Measurements from ENCODE around the gene RNASET2. TPM values are rescaled to one million over a fixed set of nuclear protein-coding genes. Genes with fewer than 3 reads are reported as not detected.

Gene RNASET2
- total and polyA plus RNA-seq, 4 donors: 17.7 to 37.2 (median 25.0) TPM

DNA sequence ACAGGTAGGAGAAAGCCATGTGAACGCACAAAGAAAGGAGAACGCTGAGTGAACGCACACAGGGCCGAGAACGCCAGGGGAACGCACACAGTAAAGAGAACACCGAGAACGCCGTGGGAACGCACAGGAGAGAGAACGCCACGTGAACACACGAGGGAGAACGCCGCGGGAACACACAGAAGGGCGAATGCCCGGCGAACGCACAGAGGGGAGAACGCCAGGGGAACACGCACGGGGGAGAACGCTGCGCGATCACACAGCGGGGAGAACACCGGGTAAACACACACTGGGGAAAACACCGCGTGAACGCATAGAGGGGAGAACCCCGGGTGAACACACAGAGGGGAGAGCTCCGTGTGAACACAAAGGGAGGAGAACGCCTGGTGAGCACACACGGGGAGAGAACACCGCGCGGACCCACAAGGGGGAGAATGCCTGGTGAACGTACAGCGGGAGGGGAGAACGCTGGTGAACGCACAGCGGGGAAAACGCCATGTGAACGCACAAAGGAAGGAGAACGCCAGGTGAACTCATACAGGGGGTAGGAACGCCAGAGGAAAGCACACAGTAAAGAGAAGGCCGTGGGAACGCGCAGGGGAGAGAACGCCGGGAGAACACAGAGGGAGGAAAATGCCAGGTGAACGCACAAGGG is 55.3 kb downstream of the RNASET2 start:
- no peak overlapping the region for H3K27ac ChIP-seq (ENCODE audit: low read depth in 1 of 2, low read length in 2 of 2)
- no peak for DNase-seq (ENCODE audit: low spot score)
- WGBS: 96% methylated on average over 53 of the region's 53 CpGs
- no peaks in the 10 kb centered on the region for H3K27me3 ChIP-seq (ENCODE audit: control insufficient read depth in 4 of 4, insufficient read depth in 4 of 4, low read length in 3 of 4)
- TF ChIP-seq FOXA1 (IDR thresholded peaks at IDR 0.05) (no peak), SP1 (IDR thresholded peaks at IDR 0.05) (no peak), TAF1 (conservative IDR thresholded peaks at IDR 0.05) (no peak), GABPA (IDR thresholded peaks at IDR 0.05 in 1 of 2, conservative IDR thresholded peaks at IDR 0.05 in 1 of 2) (no peak), EGR1 (IDR thresholded peaks at IDR 0.05; ENCODE audit: low read depth in 2 of 2) (no peak), FOXA2 (IDR thresholded peaks at IDR 0.05) (no peak), HNF4G (IDR thresholded peaks at IDR 0.05) (no peak), RXRA (IDR thresholded peaks at IDR 0.05) (no peak), RAD21 (IDR thresholded peaks at IDR 0.05) (no peak), HNF4A (conservative IDR thresholded peaks at IDR 0.05) (no peak), YY1 (IDR thresholded peaks at IDR 0.05) (no peak), JUND (IDR thresholded peaks at IDR 0.05) (no peak), NR2F2 (IDR thresholded peaks at IDR 0.05) (no peak)
- TF ChIP-seq, protein P1, sequence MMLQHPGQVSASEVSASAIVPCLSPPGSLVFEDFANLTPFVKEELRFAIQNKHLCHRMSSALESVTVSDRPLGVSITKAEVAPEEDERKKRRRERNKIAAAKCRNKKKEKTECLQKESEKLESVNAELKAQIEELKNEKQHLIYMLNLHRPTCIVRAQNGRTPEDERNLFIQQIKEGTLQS (IDR thresholded peaks at IDR 0.05): no peak
- TF ChIP-seq, protein P2, sequence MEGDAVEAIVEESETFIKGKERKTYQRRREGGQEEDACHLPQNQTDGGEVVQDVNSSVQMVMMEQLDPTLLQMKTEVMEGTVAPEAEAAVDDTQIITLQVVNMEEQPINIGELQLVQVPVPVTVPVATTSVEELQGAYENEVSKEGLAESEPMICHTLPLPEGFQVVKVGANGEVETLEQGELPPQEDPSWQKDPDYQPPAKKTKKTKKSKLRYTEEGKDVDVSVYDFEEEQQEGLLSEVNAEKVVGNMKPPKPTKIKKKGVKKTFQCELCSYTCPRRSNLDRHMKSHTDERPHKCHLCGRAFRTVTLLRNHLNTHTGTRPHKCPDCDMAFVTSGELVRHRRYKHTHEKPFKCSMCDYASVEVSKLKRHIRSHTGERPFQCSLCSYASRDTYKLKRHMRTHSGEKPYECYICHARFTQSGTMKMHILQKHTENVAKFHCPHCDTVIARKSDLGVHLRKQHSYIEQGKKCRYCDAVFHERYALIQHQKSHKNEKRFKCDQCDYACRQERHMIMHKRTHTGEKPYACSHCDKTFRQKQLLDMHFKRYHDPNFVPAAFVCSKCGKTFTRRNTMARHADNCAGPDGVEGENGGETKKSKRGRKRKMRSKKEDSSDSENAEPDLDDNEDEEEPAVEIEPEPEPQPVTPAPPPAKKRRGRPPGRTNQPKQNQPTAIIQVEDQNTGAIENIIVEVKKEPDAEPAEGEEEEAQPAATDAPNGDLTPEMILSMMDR (IDR thresholded peaks at IDR 0.05; ENCODE audit: low read depth, low read length, missing input control): no peak
- TF ChIP-seq, protein P3, sequence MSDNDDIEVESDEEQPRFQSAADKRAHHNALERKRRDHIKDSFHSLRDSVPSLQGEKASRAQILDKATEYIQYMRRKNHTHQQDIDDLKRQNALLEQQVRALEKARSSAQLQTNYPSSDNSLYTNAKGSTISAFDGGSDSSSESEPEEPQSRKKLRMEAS (IDR thresholded peaks at IDR 0.05): no peak
- TF ChIP-seq, protein P4, sequence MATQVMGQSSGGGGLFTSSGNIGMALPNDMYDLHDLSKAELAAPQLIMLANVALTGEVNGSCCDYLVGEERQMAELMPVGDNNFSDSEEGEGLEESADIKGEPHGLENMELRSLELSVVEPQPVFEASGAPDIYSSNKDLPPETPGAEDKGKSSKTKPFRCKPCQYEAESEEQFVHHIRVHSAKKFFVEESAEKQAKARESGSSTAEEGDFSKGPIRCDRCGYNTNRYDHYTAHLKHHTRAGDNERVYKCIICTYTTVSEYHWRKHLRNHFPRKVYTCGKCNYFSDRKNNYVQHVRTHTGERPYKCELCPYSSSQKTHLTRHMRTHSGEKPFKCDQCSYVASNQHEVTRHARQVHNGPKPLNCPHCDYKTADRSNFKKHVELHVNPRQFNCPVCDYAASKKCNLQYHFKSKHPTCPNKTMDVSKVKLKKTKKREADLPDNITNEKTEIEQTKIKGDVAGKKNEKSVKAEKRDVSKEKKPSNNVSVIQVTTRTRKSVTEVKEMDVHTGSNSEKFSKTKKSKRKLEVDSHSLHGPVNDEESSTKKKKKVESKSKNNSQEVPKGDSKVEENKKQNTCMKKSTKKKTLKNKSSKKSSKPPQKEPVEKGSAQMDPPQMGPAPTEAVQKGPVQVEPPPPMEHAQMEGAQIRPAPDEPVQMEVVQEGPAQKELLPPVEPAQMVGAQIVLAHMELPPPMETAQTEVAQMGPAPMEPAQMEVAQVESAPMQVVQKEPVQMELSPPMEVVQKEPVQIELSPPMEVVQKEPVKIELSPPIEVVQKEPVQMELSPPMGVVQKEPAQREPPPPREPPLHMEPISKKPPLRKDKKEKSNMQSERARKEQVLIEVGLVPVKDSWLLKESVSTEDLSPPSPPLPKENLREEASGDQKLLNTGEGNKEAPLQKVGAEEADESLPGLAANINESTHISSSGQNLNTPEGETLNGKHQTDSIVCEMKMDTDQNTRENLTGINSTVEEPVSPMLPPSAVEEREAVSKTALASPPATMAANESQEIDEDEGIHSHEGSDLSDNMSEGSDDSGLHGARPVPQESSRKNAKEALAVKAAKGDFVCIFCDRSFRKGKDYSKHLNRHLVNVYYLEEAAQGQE (IDR thresholded peaks at IDR 0.05): no peak
- peaks cover 0 to 4% (median 2%) of the 10 kb centered on the region in 4 donors for H3K9me3 ChIP-seq (ENCODE audit: control insufficient read depth in 4 of 4, low read length in 3 of 4)
- H3K4me3 ChIP-seq (ENCODE audit: low read depth in 1 of 3, low read length in 3 of 3): no peak overlapping the region
- H3K4me1 ChIP-seq (ENCODE audit: control insufficient read depth in 4 of 4, insufficient read depth in 4 of 4, low read length in 3 of 4): no peaks in the 10 kb centered on the region
- no peak overlapping the region for H3K9ac ChIP-seq (ENCODE audit: low read depth in 1 of 2, low read length in 2 of 2)
- no peaks in the 10 kb centered on the region for H3K36me3 ChIP-seq (ENCODE audit: control insufficient read depth in 4 of 4, insufficient read depth in 3 of 4, low read depth in 1 of 4, low read length in 3 of 4)

DNA sequence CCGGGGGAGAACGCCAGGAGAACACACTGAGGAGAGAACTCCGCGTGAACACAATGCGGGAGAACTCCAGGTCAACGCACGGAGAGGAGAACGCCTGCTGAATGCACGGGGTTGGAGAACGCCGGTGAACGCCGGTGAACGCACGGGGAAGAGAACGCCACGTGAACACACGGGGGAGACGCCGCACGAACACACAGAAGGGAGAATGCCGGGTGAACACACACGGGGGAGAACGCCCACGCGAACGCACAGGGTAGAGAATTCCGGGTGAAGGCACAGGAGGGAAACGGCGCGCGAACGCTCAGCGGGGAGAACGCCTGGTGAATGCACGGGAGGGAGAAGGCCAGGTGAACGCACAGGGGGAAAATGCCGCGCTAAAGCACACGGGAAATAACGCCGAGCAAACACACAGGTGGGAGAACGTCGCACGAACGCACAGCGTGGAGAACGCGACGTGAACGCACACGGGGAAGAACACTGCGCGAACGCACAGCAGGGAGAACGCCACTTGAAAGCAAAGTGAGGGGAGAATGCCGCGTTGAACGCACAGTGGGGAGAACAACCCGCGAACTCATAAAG is 56.1 kb downstream of the RNASET2 start:
- no peak for DNase-seq (ENCODE audit: low spot score)
- H3K9me3 ChIP-seq (ENCODE audit: control insufficient read depth in 4 of 4, low read length in 3 of 4): peaks cover 0 to 4% (median 2%) of the 10 kb centered on the region in 4 donors
- no peak overlapping the region for H3K27ac ChIP-seq (ENCODE audit: low read depth in 1 of 2, low read length in 2 of 2)
- no peak for TF ChIP-seq GABPA (IDR thresholded peaks at IDR 0.05 in 1 of 2, conservative IDR thresholded peaks at IDR 0.05 in 1 of 2)
- TF ChIP-seq FOXA2 (IDR thresholded peaks at IDR 0.05): no peak
- TF ChIP-seq, protein P3 (IDR thresholded peaks at IDR 0.05): no peak
- no peak for TF ChIP-seq JUND (IDR thresholded peaks at IDR 0.05)
- TF ChIP-seq, protein P4 (IDR thresholded peaks at IDR 0.05): no peak
- TF ChIP-seq TAF1 (conservative IDR thresholded peaks at IDR 0.05): no peak
- TF ChIP-seq HNF4G (IDR thresholded peaks at IDR 0.05): no peak
- no peak for TF ChIP-seq RAD21 (IDR thresholded peaks at IDR 0.05)
- TF ChIP-seq EGR1 (IDR thresholded peaks at IDR 0.05; ENCODE audit: low read depth in 2 of 2): no peak
- TF ChIP-seq HNF4A (conservative IDR thresholded peaks at IDR 0.05): no peak
- TF ChIP-seq YY1 (IDR thresholded peaks at IDR 0.05): no peak
- H3K4me1 ChIP-seq (ENCODE audit: control insufficient read depth in 4 of 4, insufficient read depth in 4 of 4, low read length in 3 of 4): no peaks in the 10 kb centered on the region
- 95% methylated on average over 61 of the region's 61 CpGs for WGBS
- no peaks in the 10 kb centered on the region for H3K36me3 ChIP-seq (ENCODE audit: control insufficient read depth in 4 of 4, insufficient read depth in 3 of 4, low read depth in 1 of 4, low read length in 3 of 4)
- H3K4me3 ChIP-seq (ENCODE audit: low read depth in 1 of 3, low read length in 3 of 3): no peak overlapping the region
- H3K9ac ChIP-seq (ENCODE audit: low read depth in 1 of 2, low read length in 2 of 2): no peak overlapping the region
- H3K27me3 ChIP-seq (ENCODE audit: control insufficient read depth in 4 of 4, insufficient read depth in 4 of 4, low read length in 3 of 4): no peaks in the 10 kb centered on the region

Data from liver (tissue), 9 donors.